Activated CD8-positive, alpha-beta memory T cell treated with anti-CD3 and anti-CD28 coated beads, Interleukin-2, amount 50 U/mL, for 1 hour (primary cell): ENCODE measurements around the gene TEDC2.
"Not testable (repeated sequence)": the region's sequence is repeated elsewhere in the genome, so short reads cannot be mapped to it uniquely, and the experiment has no call there.

ENCODE experiments used
- DNase-seq: peaks from one replicate; pipeline ENCODE4 v3.0.0-alpha.2; 2020; ENCODE audit errors: extremely low read depth

The TEDC2 gene

GRCh38 chr16:2477327-2477726 is 17.4 kb downstream of the TEDC2 start:
- no peak for DNase-seq

- no peak for DNase-seq
Measured at GRCh38 chr16:2478279-2478678, 18.4 kb downstream of the TEDC2 start.

GRCh38 chr16:2479996-2480395 is 20.1 kb downstream of the TEDC2 start:
- DNase-seq = not testable (repeated sequence)

- no peak for DNase-seq
Measured at GRCh38 chr16:2480948-2481347, 21.0 kb downstream of the TEDC2 start.

- DNase-seq = no peak
Measured at GRCh38 chr16:2481676-2482075, 21.8 kb downstream of the TEDC2 start.

GRCh38 chr16:2482249-2482648 is 22.3 kb downstream of the TEDC2 start:
- DNase-seq = no peak

GRCh38 chr16:2482708-2483534 is 23.0 kb downstream of the TEDC2 start:
- DNase-seq = no peak

- DNase-seq = no peak
Measured at GRCh38 chr16:2483939-2484897, 24.3 kb downstream of the TEDC2 start.

GRCh38 chr16:2484898-2485508 is 25.1 kb downstream of the TEDC2 start:
- no peak for DNase-seq

- DNase-seq = no peak
Measured at GRCh38 chr16:2485811-2486507, 26.1 kb downstream of the TEDC2 start.

GRCh38 chr16:2486645-2487516 is 27.0 kb downstream of the TEDC2 start:
- DNase-seq = peak; percentile 53

- no peak for DNase-seq
Measured at GRCh38 chr16:2487517-2487842, 27.6 kb downstream of the TEDC2 start.

- no peak for DNase-seq
Measured at GRCh38 chr16:2487903-2488531, 28.1 kb downstream of the TEDC2 start.

GRCh38 chr16:2489581-2489980 is 29.7 kb downstream of the TEDC2 start:
- no peak for DNase-seq

- DNase-seq = no peak
Measured at GRCh38 chr16:2490190-2491105, 30.5 kb downstream of the TEDC2 start.

- DNase-seq = no peak
Measured at GRCh38 chr16:2492292-2492691, 32.4 kb downstream of the TEDC2 start.

- no peak for DNase-seq
Measured at GRCh38 chr16:2493605-2494004, 33.7 kb downstream of the TEDC2 start.

- no peak for DNase-seq
Measured at GRCh38 chr16:2494616-2495015, 34.7 kb downstream of the TEDC2 start.

- no peak for DNase-seq
Measured at GRCh38 chr16:2495041-2495440, 35.1 kb downstream of the TEDC2 start.
